Measurements from ENCODE around the gene OLFML2B. TPM values are rescaled to one million over a fixed set of nuclear protein-coding genes. Genes with fewer than 3 reads are reported as not detected.

OLFML2B gene
- total and polyA plus RNA-seq, 2 of the 4 experiments (the other 2 are of a cell fraction), result 0.36 to 0.74 TPM

DNA sequence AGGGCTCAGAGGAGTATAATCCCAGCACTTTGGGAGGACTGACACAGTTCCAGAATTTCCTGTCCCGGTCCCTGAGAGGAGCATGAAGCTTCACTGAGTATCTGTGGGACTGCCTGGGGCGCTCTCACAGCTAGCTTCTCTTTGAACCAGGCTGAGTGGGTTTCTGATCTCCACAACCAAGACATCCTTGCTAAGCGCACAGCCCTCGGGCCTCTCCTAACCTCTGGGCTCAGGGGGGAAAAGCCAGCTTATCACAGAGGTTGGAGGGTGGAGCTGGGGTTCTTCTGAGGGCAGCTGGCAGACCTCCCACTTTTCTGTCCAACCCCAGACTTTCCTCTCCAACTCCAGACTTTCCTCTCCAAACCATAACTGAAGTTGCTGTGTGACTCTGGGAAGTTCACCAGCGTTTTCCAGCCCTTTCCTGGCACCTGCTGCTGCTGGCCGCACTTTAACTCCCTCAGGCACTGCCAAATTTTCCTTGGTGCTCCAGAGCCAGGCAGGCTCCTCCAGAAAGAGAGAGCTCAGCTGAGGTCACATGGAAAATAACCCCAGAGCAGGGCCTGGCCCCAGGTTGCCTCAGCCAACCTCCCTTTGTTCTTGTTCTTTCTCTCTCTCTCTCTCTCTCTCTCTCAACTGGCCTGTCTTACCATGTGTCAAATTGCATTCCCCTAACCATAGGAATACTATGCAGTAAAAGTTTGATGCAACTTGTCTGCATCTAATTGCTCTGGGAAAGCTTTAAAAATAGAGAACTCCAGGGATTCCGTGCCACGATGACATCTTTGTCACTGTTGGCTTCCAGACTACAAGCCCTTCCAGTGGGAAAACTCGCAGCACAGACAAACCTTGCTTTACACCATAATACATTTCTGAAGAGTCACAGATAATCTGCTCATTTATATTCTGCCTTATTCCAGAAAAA lies 49.5 kb downstream of the OLFML2B start:
- H3K9ac ChIP-seq (ENCODE audit: low read depth, low read length), result no peak overlapping the region
- H3K4ac ChIP-seq (ENCODE audit: low read depth, low read length), result no peak overlapping the region
- no TSS peak for BruUV-seq (replicated peaks)
- in situ Hi-C loops (cut with MboI; ENCODE audit: low sequenced_read_pairs) (no loop called here), dilution Hi-C loops (cut with HindIII; ENCODE audit: low sequenced_read_pairs, unreplicated experiment) (no loop called here), intact Hi-C loops (cut with micrococcal nuclease) (no loop called here)
- H2AFZ ChIP-seq (replicated peaks; ENCODE audit: low read length, poor library complexity), result no peak overlapping the region
- H4K5ac ChIP-seq (ENCODE audit: low read depth, low read length), result no peak overlapping the region
- H2BK15ac ChIP-seq (ENCODE audit: low read depth, low read length), result no peak overlapping the region
- H2AK5ac ChIP-seq (ENCODE audit: low read depth, low read length), result no peak overlapping the region
- TF ChIP-seq CEBPB (IDR thresholded peaks at IDR 0.05; ENCODE audit: low read depth, low read length), result no peak
- no peak for TF ChIP-seq MXI1 (IDR thresholded peaks at IDR 0.05; ENCODE audit: borderline replicate concordance, low read depth, low read length)
- TF ChIP-seq, protein P1, sequence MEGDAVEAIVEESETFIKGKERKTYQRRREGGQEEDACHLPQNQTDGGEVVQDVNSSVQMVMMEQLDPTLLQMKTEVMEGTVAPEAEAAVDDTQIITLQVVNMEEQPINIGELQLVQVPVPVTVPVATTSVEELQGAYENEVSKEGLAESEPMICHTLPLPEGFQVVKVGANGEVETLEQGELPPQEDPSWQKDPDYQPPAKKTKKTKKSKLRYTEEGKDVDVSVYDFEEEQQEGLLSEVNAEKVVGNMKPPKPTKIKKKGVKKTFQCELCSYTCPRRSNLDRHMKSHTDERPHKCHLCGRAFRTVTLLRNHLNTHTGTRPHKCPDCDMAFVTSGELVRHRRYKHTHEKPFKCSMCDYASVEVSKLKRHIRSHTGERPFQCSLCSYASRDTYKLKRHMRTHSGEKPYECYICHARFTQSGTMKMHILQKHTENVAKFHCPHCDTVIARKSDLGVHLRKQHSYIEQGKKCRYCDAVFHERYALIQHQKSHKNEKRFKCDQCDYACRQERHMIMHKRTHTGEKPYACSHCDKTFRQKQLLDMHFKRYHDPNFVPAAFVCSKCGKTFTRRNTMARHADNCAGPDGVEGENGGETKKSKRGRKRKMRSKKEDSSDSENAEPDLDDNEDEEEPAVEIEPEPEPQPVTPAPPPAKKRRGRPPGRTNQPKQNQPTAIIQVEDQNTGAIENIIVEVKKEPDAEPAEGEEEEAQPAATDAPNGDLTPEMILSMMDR (conservative IDR thresholded peaks at IDR 0.05; ENCODE audit: low read depth, low read length), result no peak
- POLR2A ChIA-PET (ENCODE audit: unreplicated experiment), result no interaction called here
- no peaks in the 10 kb centered on the region; the same call in 1 of the 2 replicates for H3K9me1 ChIP-seq (ENCODE audit: insufficient read depth, low read length)
- H3K79me1 ChIP-seq (ENCODE audit: low read depth in 1 of 2, low read length in 2 of 2), result no peaks in the 10 kb centered on the region
- H4K20me1 ChIP-seq (ENCODE audit: insufficient read depth, low read length), result no peaks in the 10 kb centered on the region
- peaks cover 11% of the 10 kb centered on the region for H3K27me3 ChIP-seq (ENCODE audit: control insufficient read depth, insufficient read depth, low read length)
- no peak overlapping the region for H4K91ac ChIP-seq (ENCODE audit: insufficient read depth, low read depth, low read length)
- WGBS, 2 experiments (ENCODE audit: extremely low coverage in 2 of 2, insufficient read length in 1 of 2), result no CpG with 5 or more reads among the region's 9 CpGs
- no peak overlapping the region for H3K18ac ChIP-seq (ENCODE audit: low read depth, low read length)
- CTCF ChIA-PET, result interaction anchor here (0.6 kb wide), 1 partner anchor 113 kb away, joined by 3 read pairs; no protein-coding TSS in a partner anchor
- H3K27ac ChIP-seq (ENCODE audit: insufficient read depth, low read length), result no peak overlapping the region
- H4K8ac ChIP-seq (ENCODE audit: low read depth in 2 of 2, low read length in 2 of 2), result no peak overlapping the region
- no peak overlapping the region for H3K14ac ChIP-seq (replicated peaks; ENCODE audit: low read depth, low read length)
- no peak for DNase-seq
- no peak overlapping the region for H3K4me2 ChIP-seq (ENCODE audit: low read depth, low read length)
- ATAC-seq (ENCODE audit: low read depth), result no peak
- H3K9me3 ChIP-seq (ENCODE audit: control insufficient read depth, insufficient read depth, low read length), result no peaks in the 10 kb centered on the region; the same call in 1 of the 2 replicates
- H3K36me3 ChIP-seq (ENCODE audit: control insufficient read depth, insufficient read depth, low read length), result no peaks in the 10 kb centered on the region
- no peak overlapping the region for H2BK120ac ChIP-seq (ENCODE audit: low read depth, low read length)
- no peak overlapping the region for H2AK9ac ChIP-seq (replicated peaks; ENCODE audit: low read depth, low read length, poor library complexity)
- H3K56ac ChIP-seq (ENCODE audit: extremely low read depth, insufficient read depth, low read length), result no peak overlapping the region
- no peak overlapping the region for H2BK5ac ChIP-seq (ENCODE audit: low read depth, low read length, poor library complexity, severe bottlenecking)
- no peak overlapping the region for H3K4me3 ChIP-seq (ENCODE audit: insufficient read depth, low read depth, low read length)
- no peaks in the 10 kb centered on the region for H3K4me1 ChIP-seq (ENCODE audit: control insufficient read depth, insufficient read depth, low read length)
- H3K23ac ChIP-seq (ENCODE audit: low read depth, low read length), result no peak overlapping the region
- no peak overlapping the region for H2BK20ac ChIP-seq (ENCODE audit: low read depth, low read length)

Measured in IMR-90 (cell line).